GM19193 (cell line): ENCODE measurements around the gene ZBTB37.
A peak's percentile ranks its signal among the peaks of the same experiment; 100 is the strongest.

Experiments used
- POLR2A ChIP-seq: IDR thresholded peaks from 4 replicates; pipeline ENCODE4 v1.6.1; 2011; ENCODE audit not compliant: insufficient read depth, insufficient read length; ENCODE audit errors: extremely low read depth

Gene ZBTB37

GRCh38 chr1:173862769-173863223 is 5.4 kb upstream of the ZBTB37 start:
- no peak for TF ChIP-seq POLR2A

- TF ChIP-seq POLR2A: peak; percentile 35
Measured at GRCh38 chr1:173863224-173864161, 4.7 kb upstream of the ZBTB37 start.

- no peak for TF ChIP-seq POLR2A
Measured at GRCh38 chr1:173864179-173864867, 3.9 kb upstream of the ZBTB37 start.

GRCh38 chr1:173865468-173866164 is 2.6 kb upstream of the ZBTB37 start:
- TF ChIP-seq POLR2A: no peak

GRCh38 chr1:173866413-173867115 is 1.6 kb upstream of the ZBTB37 start:
- TF ChIP-seq POLR2A: no peak

GRCh38 chr1:173867141-173867752 is 933 bp upstream of the ZBTB37 start:
- no peak for TF ChIP-seq POLR2A

GRCh38 chr1:173867753-173868265 is 371 bp upstream of the ZBTB37 start, which contains the start of gene GAS5:
TSS of gene GAS5 (minus strand) at chr1:173867989.
- peak; percentile 100 for TF ChIP-seq POLR2A

GRCh38 chr1:173869021-173869359 is 810 bp downstream of the ZBTB37 start:
- no peak for TF ChIP-seq POLR2A

- peak; percentile 63 for TF ChIP-seq POLR2A
Measured at GRCh38 chr1:173870252-173871075, 2.3 kb downstream of the ZBTB37 start.

GRCh38 chr1:173871091-173871490 is 2.9 kb downstream of the ZBTB37 start:
- no peak for TF ChIP-seq POLR2A

- TF ChIP-seq POLR2A: no peak
Measured at GRCh38 chr1:173871500-173871899, 3.3 kb downstream of the ZBTB37 start.

GRCh38 chr1:173876732-173877131 is 8.6 kb downstream of the ZBTB37 start:
- TF ChIP-seq POLR2A: no peak

GRCh38 chr1:173878251-173878650 is 10.1 kb downstream of the ZBTB37 start:
- TF ChIP-seq POLR2A: no peak

- TF ChIP-seq POLR2A: no peak
Measured at GRCh38 chr1:173884701-173885100, 16.5 kb downstream of the ZBTB37 start.
